Naive B cell (primary cell): Measurements from ENCODE around the gene NOL4L. TPM values are rescaled to one million over a fixed set of nuclear protein-coding genes. Genes with fewer than 3 reads are reported as not detected.

Experiments
- ATAC-seq, 2 donors: fragments of 150-1000 bp; cut with Tn5 transposase; 2 replicates each; pipeline ENCODE4 v1.10.0; 2021; ENCODE audit warnings: low read depth in 2 of 2, mild to moderate bottlenecking in 2 of 2, moderate library complexity in 2 of 2
- DNase-seq: peaks from one replicate; pipeline ENCODE4 v3.0.0; 2022
- H3K27ac Mint-ChIP-seq, 6 donors: one replicate each; pipeline ENCODE4 v1.8.0; 2020 to 2022; ENCODE audit warnings: mild to moderate bottlenecking in 6 of 6, mixed read lengths in 6 of 6, moderate library complexity in 5 of 6, inconsistent platforms in 2 of 6
- H3K27me3 Mint-ChIP-seq, 3 donors: one replicate each; pipeline ENCODE4 v1.8.0; 2021 to 2022; ENCODE audit warnings: mixed read lengths in 3 of 3, mild to moderate bottlenecking in 1 of 3
- H3K36me3 Mint-ChIP-seq, 2 donors: one replicate each; pipeline ENCODE4 v1.8.0; 2020 to 2022; ENCODE audit warnings: mixed read lengths in 2 of 2, inconsistent platforms in 1 of 2, mild to moderate bottlenecking in 1 of 2
- H3K4me1 Mint-ChIP-seq, 3 donors: one replicate each; pipeline ENCODE4 v1.8.0; 2020 to 2022; ENCODE audit warnings: mixed read lengths in 3 of 3, inconsistent platforms in 1 of 3, mild to moderate bottlenecking in 1 of 3, moderate library complexity in 1 of 3
- H3K4me3 Mint-ChIP-seq, 8 donors: one replicate each; pipeline ENCODE4 v1.8.0; 2020 to 2022; ENCODE audit warnings: mild to moderate bottlenecking in 8 of 8, mixed read lengths in 8 of 8, moderate library complexity in 8 of 8, inconsistent platforms in 2 of 8
- H3K9me3 Mint-ChIP-seq, 7 donors: one replicate each; pipeline ENCODE4 v1.8.0; 2020 to 2022; ENCODE audit warnings: mixed read lengths in 7 of 7, mild to moderate bottlenecking in 5 of 7, inconsistent platforms in 2 of 7, moderate library complexity in 1 of 7
- polyA plus RNA-seq, 6 donors: library from polyadenylated mRNA; unstranded; fragments of 300-500 nt; fragmentation: Illumina TruSeq; gene quantifications; one replicate each; pipeline ENCODE4 v1.2.3, GENCODE V29; 2021; ENCODE audit warnings: low read depth in 6 of 6

Gene NOL4L
- polyA plus RNA-seq, 6 donors from 2014 or later = 1.3 to 4.2 (median 1.5) TPM; not detected in 1

GRCh38 chr20:32446301-32447100 lies 138.6 kb downstream of the NOL4L start:
- no peaks in the 10 kb centered on the region for H3K27me3 Mint-ChIP-seq
- H3K4me3 Mint-ChIP-seq = no peak overlapping the region
- ATAC-seq (no peak), DNase-seq (no peak)
- H3K36me3 Mint-ChIP-seq = no peaks in the 10 kb centered on the region
- peaks cover 31 to 50% (median 40%) of the 10 kb centered on the region in 3 donors for H3K4me1 Mint-ChIP-seq
- H3K27ac Mint-ChIP-seq = peak overlapping the region; percentile 24 to 56 (median 46)
- no peaks in the 10 kb centered on the region for H3K9me3 Mint-ChIP-seq

- peak in 1 of 2 donors; percentile 77 for ATAC-seq
- Mint-ChIP-seq H3K9me3 (no peaks in the 10 kb centered on the region), H3K4me1 (peaks cover 31 to 51% (median 42%) of the 10 kb centered on the region in 3 donors), H3K27ac (peak overlapping the region in 5 of 6 donors; percentile 71 to 90 (median 80)), H3K36me3 (no peaks in the 10 kb centered on the region), H3K4me3 (peak overlapping the region in 1 of 8 donors; percentile 28), H3K27me3 (no peaks in the 10 kb centered on the region)
- DNase-seq = no peak
These were observed 139.4 kb downstream of the NOL4L start for GRCh38 chr20:32445539-32446273.

GRCh38 chr20:32444474-32445220 lies 140.5 kb downstream of the NOL4L start:
- H3K27ac Mint-ChIP-seq = peak overlapping the region in 4 of 6 donors; percentile 42 to 81 (median 80)
- no peaks in the 10 kb centered on the region for H3K27me3 Mint-ChIP-seq
- H3K4me1 Mint-ChIP-seq = peaks cover 26 to 52% (median 49%) of the 10 kb centered on the region in 3 donors
- DNase-seq = no peak
- ATAC-seq = no peak
- H3K9me3 Mint-ChIP-seq = no peaks in the 10 kb centered on the region
- H3K36me3 Mint-ChIP-seq = no peaks in the 10 kb centered on the region
- H3K4me3 Mint-ChIP-seq = peak overlapping the region in 1 of 8 donors; percentile 70

- Mint-ChIP-seq H3K4me3 (peak overlapping the region in 4 of 8 donors; percentile 3 to 46 (median 30)), H3K9me3 (no peaks in the 10 kb centered on the region), H3K27me3 (no peaks in the 10 kb centered on the region), H3K36me3 (peaks cover 3 to 5% of the 10 kb centered on the region in 2 donors), H3K4me1 (peaks cover 31 to 60% (median 56%) of the 10 kb centered on the region in 3 donors), H3K27ac (peak overlapping the region; percentile 18 to 93 (median 53))
- ATAC-seq (no peak), DNase-seq (no peak)
These were observed 141.7 kb downstream of the NOL4L start for GRCh38 chr20:32443386-32443974.

- Mint-ChIP-seq H3K4me3 (peak overlapping the region in 2 of 8 donors; percentile 19 to 26), H3K4me1 (peaks cover 32 to 60% (median 58%) of the 10 kb centered on the region in 3 donors), H3K27ac (peak overlapping the region in 4 of 6 donors; percentile 7 to 39 (median 28)), H3K27me3 (no peaks in the 10 kb centered on the region), H3K9me3 (no peaks in the 10 kb centered on the region), H3K36me3 (peaks cover 6 to 8% of the 10 kb centered on the region in 2 donors)
- peak in 1 of 2 donors; percentile 28 for ATAC-seq
- DNase-seq = no peak
These were observed 142.3 kb downstream of the NOL4L start for GRCh38 chr20:32442630-32443373.

GRCh38 chr20:32441638-32442037 lies 143.5 kb downstream of the NOL4L start:
- no peaks in the 10 kb centered on the region for H3K9me3 Mint-ChIP-seq
- H3K4me1 Mint-ChIP-seq = peaks cover 32 to 58% (median 56%) of the 10 kb centered on the region in 3 donors
- H3K36me3 Mint-ChIP-seq = peaks cover 6 to 8% of the 10 kb centered on the region in 2 donors
- DNase-seq (no peak), ATAC-seq (no peak)
- H3K27me3 Mint-ChIP-seq = no peaks in the 10 kb centered on the region
- H3K4me3 Mint-ChIP-seq = no peak overlapping the region
- no peak overlapping the region for H3K27ac Mint-ChIP-seq

GRCh38 chr20:32440758-32441078 lies 144.4 kb downstream of the NOL4L start:
- H3K9me3 Mint-ChIP-seq = no peaks in the 10 kb centered on the region
- ATAC-seq = no peak
- peaks cover 32 to 58% (median 49%) of the 10 kb centered on the region in 3 donors for H3K4me1 Mint-ChIP-seq
- peaks cover 6 to 8% of the 10 kb centered on the region in 2 donors for H3K36me3 Mint-ChIP-seq
- H3K4me3 Mint-ChIP-seq = no peak overlapping the region
- H3K27me3 Mint-ChIP-seq = no peaks in the 10 kb centered on the region
- peak overlapping the region in 2 of 6 donors; percentile 23 to 37 for H3K27ac Mint-ChIP-seq
- no peak for DNase-seq

- peaks cover 6 to 8% of the 10 kb centered on the region in 2 donors for H3K36me3 Mint-ChIP-seq
These were observed 144.9 kb downstream of the NOL4L start for GRCh38 chr20:32440069-32440757.

GRCh38 chr20:32439132-32439829 lies 145.9 kb downstream of the NOL4L start:
- Mint-ChIP-seq H3K4me1 (peaks cover 25 to 46% (median 35%) of the 10 kb centered on the region in 3 donors), H3K36me3 (peaks cover 6 to 9% of the 10 kb centered on the region in 2 donors), H3K27ac (peak overlapping the region in 2 of 6 donors; percentile 20 to 59), H3K27me3 (no peaks in the 10 kb centered on the region), H3K9me3 (no peaks in the 10 kb centered on the region), H3K4me3 (no peak overlapping the region)
- no peak for DNase-seq
- ATAC-seq = no peak

More at GRCh38 chr20:32440069-32440757, 144.9 kb downstream of the NOL4L start:
- DNase-seq (no peak), ATAC-seq (no peak)
- H3K27ac Mint-ChIP-seq = peak overlapping the region in 1 of 6 donors; percentile 60
- no peaks in the 10 kb centered on the region for H3K27me3 Mint-ChIP-seq
- peaks cover 27 to 53% (median 44%) of the 10 kb centered on the region in 3 donors for H3K4me1 Mint-ChIP-seq
- no peaks in the 10 kb centered on the region for H3K9me3 Mint-ChIP-seq
- H3K4me3 Mint-ChIP-seq = no peak overlapping the region

GRCh38 chr20:32438331-32438858 lies 146.7 kb downstream of the NOL4L start:
- no peak for ATAC-seq
- no peaks in the 10 kb centered on the region for H3K9me3 Mint-ChIP-seq
- DNase-seq = no peak
- H3K27ac Mint-ChIP-seq = peak overlapping the region in 2 of 6 donors; percentile 20 to 32
- H3K36me3 Mint-ChIP-seq = peaks cover 7 to 15% of the 10 kb centered on the region in 2 donors
- H3K4me3 Mint-ChIP-seq = no peak overlapping the region
- peaks cover 18 to 38% (median 26%) of the 10 kb centered on the region in 3 donors for H3K4me1 Mint-ChIP-seq
- no peaks in the 10 kb centered on the region for H3K27me3 Mint-ChIP-seq

- ATAC-seq (peak in 1 of 2 donors; percentile 53), DNase-seq (no peak)
- Mint-ChIP-seq H3K27me3 (no peaks in the 10 kb centered on the region), H3K36me3 (peaks cover 16 to 22% of the 10 kb centered on the region in 2 donors), H3K27ac (no peak overlapping the region), H3K4me1 (peaks cover 11 to 29% (median 17%) of the 10 kb centered on the region in 3 donors), H3K9me3 (no peaks in the 10 kb centered on the region), H3K4me3 (no peak overlapping the region)
These were observed 147.6 kb downstream of the NOL4L start for GRCh38 chr20:32437391-32438074.
